WI38 (cell line): ENCODE data around the gene NMNAT3.

Source experiments
- H3K4me3 ChIP-seq: 2 replicates; pipeline ENCODE4 v1.5.1; 2011; ENCODE audit warnings: low read depth, mild to moderate bottlenecking, control low read depth, low read length
- CTCF ChIP-seq: IDR thresholded peaks from 2 replicates; pipeline ENCODE4 v1.5.1; 2012; ENCODE audit warnings: low read depth, mild to moderate bottlenecking, control low read depth, low read length

Gene NMNAT3

GRCh38 chr3:139638518-139638917 lies 39.3 kb downstream of the NMNAT3 start:
- H3K4me3 ChIP-seq, result no peak overlapping the region
- TF ChIP-seq CTCF, result no peak

GRCh38 chr3:139636511-139636910 lies 41.3 kb downstream of the NMNAT3 start:
- TF ChIP-seq CTCF, result no peak
- H3K4me3 ChIP-seq, result no peak overlapping the region

GRCh38 chr3:139634111-139634635 lies 43.6 kb downstream of the NMNAT3 start:
- TF ChIP-seq CTCF, result no peak
- no peak overlapping the region for H3K4me3 ChIP-seq

GRCh38 chr3:139633511-139633910 lies 44.3 kb downstream of the NMNAT3 start:
- no peak for TF ChIP-seq CTCF
- H3K4me3 ChIP-seq, result no peak overlapping the region

- no peak for TF ChIP-seq CTCF
- no peak overlapping the region for H3K4me3 ChIP-seq
Measured at GRCh38 chr3:139630542-139630941, 47.2 kb downstream of the NMNAT3 start.

GRCh38 chr3:139629033-139629432 lies 48.7 kb downstream of the NMNAT3 start:
- no peak overlapping the region for H3K4me3 ChIP-seq
- no peak for TF ChIP-seq CTCF

GRCh38 chr3:139627759-139628158 lies 50.0 kb downstream of the NMNAT3 start:
- no peak overlapping the region for H3K4me3 ChIP-seq
- TF ChIP-seq CTCF, result no peak
